HepG2 (cell line): ENCODE results near the gene PEAK3. TPM values are rescaled to one million over a fixed set of nuclear protein-coding genes. Genes with fewer than 3 reads are reported as not detected.
A peak's percentile ranks its signal among the peaks of the same experiment; 100 is the strongest.

Experiments
- ETV6 ChIP-seq: sonication (generic); formaldehyde crosslinking; conservative IDR thresholded peaks from 2 replicates; pipeline ENCODE4 v1.4.0; 2020; ENCODE audit warnings: missing genetic modification reagents
- FLYWCH1 ChIP-seq: sonication (generic); formaldehyde crosslinking; IDR thresholded peaks from 2 replicates; pipeline ENCODE4 v1.8.1; 2023; ENCODE audit warnings: mild to moderate bottlenecking, missing genetic modification reagents
- HCFC1 ChIP-seq: fragments of 150-350 bp; IDR thresholded peaks from 2 replicates; pipeline ENCODE4 v1.6.1; 2014; ENCODE audit warnings: low read depth, low read length
- MTA1 ChIP-seq: sonication (generic); formaldehyde crosslinking; IDR thresholded peaks from 2 replicates; pipeline ENCODE4 v1.4.0; 2020; ENCODE audit warnings: missing genetic modification reagents, mild to moderate bottlenecking, borderline replicate concordance
- PAF1 ChIP-seq: IDR thresholded peaks from 2 replicates; pipeline ENCODE4 v1.6.1; 2016; ENCODE audit warnings: missing genetic modification reagents, missing compliant biosample characterization
- SMAD3 ChIP-seq: sonication (generic); formaldehyde crosslinking; IDR thresholded peaks from 2 replicates; pipeline ENCODE4 v1.4.0; 2020; ENCODE audit warnings: missing genetic modification reagents
- SMARCE1 ChIP-seq: fragments of 450-650 bp; IDR thresholded peaks from 2 replicates; pipeline ENCODE4 v1.6.1; 2017; ENCODE audit warnings: borderline replicate concordance
- ZNF589 ChIP-seq: sonication (generic); formaldehyde crosslinking; conservative IDR thresholded peaks from 2 replicates; pipeline ENCODE4 v1.8.0; 2022; ENCODE audit warnings: mild to moderate bottlenecking, moderate library complexity, missing genetic modification reagents
- ZNF773 ChIP-seq: sonication (generic); formaldehyde crosslinking; IDR thresholded peaks from 2 replicates; pipeline ENCODE4 v1.4.0; 2020; ENCODE audit warnings: missing genetic modification reagents, borderline replicate concordance
- ZNF780A ChIP-seq: sonication (generic); formaldehyde crosslinking; IDR thresholded peaks from 2 replicates; pipeline ENCODE4 v1.8.0; 2022; ENCODE audit warnings: mild to moderate bottlenecking, missing genetic modification reagents, moderate library complexity
- ZNF841 ChIP-seq: sonication (generic); formaldehyde crosslinking; IDR thresholded peaks from 2 replicates; pipeline ENCODE4 v1.8.1; 2023; ENCODE audit warnings: missing genetic modification reagents, borderline replicate concordance
- ZNF891 ChIP-seq: sonication (generic); formaldehyde crosslinking; IDR thresholded peaks from 2 replicates; pipeline ENCODE4 v1.5.0; 2020; ENCODE audit warnings: mild to moderate bottlenecking, missing genetic modification reagents
- ZSCAN25 ChIP-seq: sonication (generic); formaldehyde crosslinking; IDR thresholded peaks from 2 replicates; pipeline ENCODE4 v1.8.0; 2022; ENCODE audit warnings: mild to moderate bottlenecking, missing genetic modification reagents
- polyA plus RNA-seq, 8 experiments: library from polyadenylated mRNA; depleted of rRNA in 3 of 8; stranded (reverse) in 7 of 8; unstranded in 1 of 8; fragments of >200 nt; fragmentation: Illumina TruSeq in 4 of 8; extraction: Trizol in 4 of 8; gene quantifications; 2 replicates each; pipeline versions ENCODE4 v1.2.1 to v1.2.3, GENCODE V29; 2011 to 2016; ENCODE audit warnings: low read depth in 4 of 8, missing spikeins in 1 of 8, mixed read lengths in 1 of 8; ENCODE audit not compliant: insufficient read depth in 1 of 8
- total RNA-seq, 5 experiments: library from RNA; depleted of rRNA; stranded (reverse); fragments of >200 nt; fragmentation: Illumina TruSeq; extraction: Trizol; gene quantifications; 2 replicates each; pipeline ENCODE4 v1.2.3, GENCODE V29; 2016; ENCODE audit warnings: low read depth in 1 of 5
- TF ChIP-seq, protein P1 (sequence below): sonication (generic); formaldehyde crosslinking; IDR thresholded peaks from 2 replicates; pipeline ENCODE4; 2020; ENCODE audit warnings: missing genetic modification reagents, mild to moderate bottlenecking, borderline replicate concordance
- TF ChIP-seq, protein P2 (sequence below): sonication (generic); formaldehyde crosslinking; conservative IDR thresholded peaks from 2 replicates; pipeline ENCODE4 v1.4.0; 2020; ENCODE audit warnings: missing genetic modification reagents
- TF ChIP-seq, protein P3 (sequence below): fragments of 450-650 bp; IDR thresholded peaks from 2 replicates; pipeline ENCODE4 v1.6.1; 2017; ENCODE audit warnings: mild to moderate bottlenecking
- TF ChIP-seq, protein P4 (sequence below): sonication (generic); formaldehyde crosslinking; IDR thresholded peaks from 2 replicates; pipeline ENCODE4 v1.5.0; 2020; ENCODE audit warnings: mild to moderate bottlenecking, missing genetic modification reagents
- TF ChIP-seq, protein P5 (sequence below): IDR thresholded peaks from 2 replicates; pipeline ENCODE4 v1.6.1; 2018; ENCODE audit warnings: missing genetic modification reagents
- TF ChIP-seq, protein P6 (sequence below): sonication (generic); formaldehyde crosslinking; IDR thresholded peaks from 2 replicates; pipeline ENCODE4 v1.8.0; 2022; ENCODE audit warnings: mild to moderate bottlenecking, missing genetic modification reagents; ENCODE audit not compliant: insufficient replicate concordance

Gene PEAK3
- total and polyA plus RNA-seq, 2 of the 13 experiments (the other 11 are each of a cell fraction or from before 2014, with no cell fraction given) = not detected

DNA sequence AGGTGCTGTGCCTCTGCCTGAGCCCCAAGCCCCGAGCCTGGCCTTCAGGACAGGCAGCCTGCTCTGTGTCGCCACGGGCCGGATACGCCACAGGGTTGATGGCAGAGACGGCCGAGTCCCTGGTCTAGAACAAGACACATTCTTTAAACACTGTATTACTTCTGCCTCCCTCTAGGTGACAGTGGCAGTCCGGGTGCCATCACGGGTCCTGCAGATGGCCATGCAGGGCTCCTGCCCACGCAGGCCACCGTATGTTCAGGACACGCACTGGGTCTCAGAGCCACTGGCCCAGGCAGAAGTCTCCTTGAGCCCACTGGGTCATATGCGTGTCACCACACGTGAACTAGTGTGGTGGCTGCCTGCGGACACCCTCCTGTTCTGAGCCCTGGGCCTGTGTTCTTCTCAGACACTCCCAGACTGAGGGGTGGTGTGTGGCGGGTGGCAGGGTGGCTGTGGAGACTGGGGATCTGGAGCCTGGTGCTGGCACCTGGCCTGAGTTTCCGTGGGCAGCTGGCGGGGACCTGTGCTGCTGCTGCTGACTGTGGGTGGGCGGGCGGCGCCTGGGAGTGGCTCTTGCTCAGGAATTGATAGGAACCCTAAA is 50.3 kb downstream of the PEAK3 start (continued):
- TF ChIP-seq FLYWCH1 (CRISPR knock-in tag) = no peak
- TF ChIP-seq SMARCE1 = no peak
- TF ChIP-seq, protein P1, sequence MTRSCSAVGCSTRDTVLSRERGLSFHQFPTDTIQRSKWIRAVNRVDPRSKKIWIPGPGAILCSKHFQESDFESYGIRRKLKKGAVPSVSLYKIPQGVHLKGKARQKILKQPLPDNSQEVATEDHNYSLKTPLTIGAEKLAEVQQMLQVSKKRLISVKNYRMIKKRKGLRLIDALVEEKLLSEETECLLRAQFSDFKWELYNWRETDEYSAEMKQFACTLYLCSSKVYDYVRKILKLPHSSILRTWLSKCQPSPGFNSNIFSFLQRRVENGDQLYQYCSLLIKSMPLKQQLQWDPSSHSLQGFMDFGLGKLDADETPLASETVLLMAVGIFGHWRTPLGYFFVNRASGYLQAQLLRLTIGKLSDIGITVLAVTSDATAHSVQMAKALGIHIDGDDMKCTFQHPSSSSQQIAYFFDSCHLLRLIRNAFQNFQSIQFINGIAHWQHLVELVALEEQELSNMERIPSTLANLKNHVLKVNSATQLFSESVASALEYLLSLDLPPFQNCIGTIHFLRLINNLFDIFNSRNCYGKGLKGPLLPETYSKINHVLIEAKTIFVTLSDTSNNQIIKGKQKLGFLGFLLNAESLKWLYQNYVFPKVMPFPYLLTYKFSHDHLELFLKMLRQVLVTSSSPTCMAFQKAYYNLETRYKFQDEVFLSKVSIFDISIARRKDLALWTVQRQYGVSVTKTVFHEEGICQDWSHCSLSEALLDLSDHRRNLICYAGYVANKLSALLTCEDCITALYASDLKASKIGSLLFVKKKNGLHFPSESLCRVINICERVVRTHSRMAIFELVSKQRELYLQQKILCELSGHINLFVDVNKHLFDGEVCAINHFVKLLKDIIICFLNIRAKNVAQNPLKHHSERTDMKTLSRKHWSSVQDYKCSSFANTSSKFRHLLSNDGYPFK (CRISPR knock-in tag) = no peak
- TF ChIP-seq, protein P2, sequence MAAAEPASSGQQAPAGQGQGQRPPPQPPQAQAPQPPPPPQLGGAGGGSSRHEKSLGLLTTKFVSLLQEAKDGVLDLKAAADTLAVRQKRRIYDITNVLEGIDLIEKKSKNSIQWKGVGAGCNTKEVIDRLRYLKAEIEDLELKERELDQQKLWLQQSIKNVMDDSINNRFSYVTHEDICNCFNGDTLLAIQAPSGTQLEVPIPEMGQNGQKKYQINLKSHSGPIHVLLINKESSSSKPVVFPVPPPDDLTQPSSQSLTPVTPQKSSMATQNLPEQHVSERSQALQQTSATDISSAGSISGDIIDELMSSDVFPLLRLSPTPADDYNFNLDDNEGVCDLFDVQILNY (CRISPR knock-in tag) = no peak
- no peak for TF ChIP-seq ZSCAN25 (CRISPR knock-in tag)
- no peak for TF ChIP-seq ZNF841 (CRISPR knock-in tag)
- TF ChIP-seq, protein P3, sequence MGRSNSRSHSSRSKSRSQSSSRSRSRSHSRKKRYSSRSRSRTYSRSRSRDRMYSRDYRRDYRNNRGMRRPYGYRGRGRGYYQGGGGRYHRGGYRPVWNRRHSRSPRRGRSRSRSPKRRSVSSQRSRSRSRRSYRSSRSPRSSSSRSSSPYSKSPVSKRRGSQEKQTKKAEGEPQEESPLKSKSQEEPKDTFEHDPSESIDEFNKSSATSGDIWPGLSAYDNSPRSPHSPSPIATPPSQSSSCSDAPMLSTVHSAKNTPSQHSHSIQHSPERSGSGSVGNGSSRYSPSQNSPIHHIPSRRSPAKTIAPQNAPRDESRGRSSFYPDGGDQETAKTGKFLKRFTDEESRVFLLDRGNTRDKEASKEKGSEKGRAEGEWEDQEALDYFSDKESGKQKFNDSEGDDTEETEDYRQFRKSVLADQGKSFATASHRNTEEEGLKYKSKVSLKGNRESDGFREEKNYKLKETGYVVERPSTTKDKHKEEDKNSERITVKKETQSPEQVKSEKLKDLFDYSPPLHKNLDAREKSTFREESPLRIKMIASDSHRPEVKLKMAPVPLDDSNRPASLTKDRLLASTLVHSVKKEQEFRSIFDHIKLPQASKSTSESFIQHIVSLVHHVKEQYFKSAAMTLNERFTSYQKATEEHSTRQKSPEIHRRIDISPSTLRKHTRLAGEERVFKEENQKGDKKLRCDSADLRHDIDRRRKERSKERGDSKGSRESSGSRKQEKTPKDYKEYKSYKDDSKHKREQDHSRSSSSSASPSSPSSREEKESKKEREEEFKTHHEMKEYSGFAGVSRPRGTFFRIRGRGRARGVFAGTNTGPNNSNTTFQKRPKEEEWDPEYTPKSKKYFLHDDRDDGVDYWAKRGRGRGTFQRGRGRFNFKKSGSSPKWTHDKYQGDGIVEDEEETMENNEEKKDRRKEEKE = no peak
- TF ChIP-seq ZNF891 (CRISPR knock-in tag) = no peak
- no peak for TF ChIP-seq ZNF589 (CRISPR knock-in tag)
- no peak for TF ChIP-seq ZNF773 (CRISPR knock-in tag)
- peak; percentile 35; the same call in 1 of the 2 replicates for TF ChIP-seq MTA1
- TF ChIP-seq, protein P4, sequence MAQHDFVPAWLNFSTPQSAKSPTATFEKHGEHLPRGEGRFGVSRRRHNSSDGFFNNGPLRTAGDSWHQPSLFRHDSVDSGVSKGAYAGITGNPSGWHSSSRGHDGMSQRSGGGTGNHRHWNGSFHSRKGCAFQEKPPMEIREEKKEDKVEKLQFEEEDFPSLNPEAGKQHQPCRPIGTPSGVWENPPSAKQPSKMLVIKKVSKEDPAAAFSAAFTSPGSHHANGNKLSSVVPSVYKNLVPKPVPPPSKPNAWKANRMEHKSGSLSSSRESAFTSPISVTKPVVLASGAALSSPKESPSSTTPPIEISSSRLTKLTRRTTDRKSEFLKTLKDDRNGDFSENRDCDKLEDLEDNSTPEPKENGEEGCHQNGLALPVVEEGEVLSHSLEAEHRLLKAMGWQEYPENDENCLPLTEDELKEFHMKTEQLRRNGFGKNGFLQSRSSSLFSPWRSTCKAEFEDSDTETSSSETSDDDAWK (CRISPR knock-in tag) = no peak
- TF ChIP-seq SMAD3 (CRISPR knock-in tag) = no peak
- TF ChIP-seq HCFC1 = no peak
- TF ChIP-seq ETV6 (CRISPR knock-in tag) = no peak
- TF ChIP-seq ZNF780A (CRISPR knock-in tag) = no peak
- no peak for TF ChIP-seq PAF1 (CRISPR knock-in tag)
- TF ChIP-seq, protein P5, sequence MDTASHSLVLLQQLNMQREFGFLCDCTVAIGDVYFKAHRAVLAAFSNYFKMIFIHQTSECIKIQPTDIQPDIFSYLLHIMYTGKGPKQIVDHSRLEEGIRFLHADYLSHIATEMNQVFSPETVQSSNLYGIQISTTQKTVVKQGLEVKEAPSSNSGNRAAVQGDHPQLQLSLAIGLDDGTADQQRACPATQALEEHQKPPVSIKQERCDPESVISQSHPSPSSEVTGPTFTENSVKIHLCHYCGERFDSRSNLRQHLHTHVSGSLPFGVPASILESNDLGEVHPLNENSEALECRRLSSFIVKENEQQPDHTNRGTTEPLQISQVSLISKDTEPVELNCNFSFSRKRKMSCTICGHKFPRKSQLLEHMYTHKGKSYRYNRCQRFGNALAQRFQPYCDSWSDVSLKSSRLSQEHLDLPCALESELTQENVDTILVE = no peak
- TF ChIP-seq, protein P6, sequence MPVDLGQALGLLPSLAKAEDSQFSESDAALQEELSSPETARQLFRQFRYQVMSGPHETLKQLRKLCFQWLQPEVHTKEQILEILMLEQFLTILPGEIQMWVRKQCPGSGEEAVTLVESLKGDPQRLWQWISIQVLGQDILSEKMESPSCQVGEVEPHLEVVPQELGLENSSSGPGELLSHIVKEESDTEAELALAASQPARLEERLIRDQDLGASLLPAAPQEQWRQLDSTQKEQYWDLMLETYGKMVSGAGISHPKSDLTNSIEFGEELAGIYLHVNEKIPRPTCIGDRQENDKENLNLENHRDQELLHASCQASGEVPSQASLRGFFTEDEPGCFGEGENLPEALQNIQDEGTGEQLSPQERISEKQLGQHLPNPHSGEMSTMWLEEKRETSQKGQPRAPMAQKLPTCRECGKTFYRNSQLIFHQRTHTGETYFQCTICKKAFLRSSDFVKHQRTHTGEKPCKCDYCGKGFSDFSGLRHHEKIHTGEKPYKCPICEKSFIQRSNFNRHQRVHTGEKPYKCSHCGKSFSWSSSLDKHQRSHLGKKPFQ (CRISPR knock-in tag) = no peak
